Measurements from ENCODE around the gene WTAP. TPM values are rescaled to one million over a fixed set of nuclear protein-coding genes. Genes with fewer than 3 reads are reported as not detected.

WTAP gene
- total RNA-seq, 1 donor from 2014 or later, result 131 TPM

GRCh38 chr6:159758031-159759001 lies 31.0 kb downstream of the WTAP start:
- FAIRE-seq, result no peak
- DNase-seq (ENCODE audit: low spot score in 2 of 2), result no peak

- FAIRE-seq (no peak), DNase-seq (ENCODE audit: low spot score in 2 of 2) (no peak)
These were observed 32.3 kb downstream of the WTAP start for GRCh38 chr6:159759645-159760044.

GRCh38 chr6:159760602-159761057 lies 33.3 kb downstream of the WTAP start:
- DNase-seq (ENCODE audit: low spot score in 2 of 2), result no peak

GRCh38 chr6:159761129-159761872 lies 34.0 kb downstream of the WTAP start:
- peak; percentile 16 to 26 for DNase-seq (ENCODE audit: low spot score in 2 of 2)
- FAIRE-seq, result no peak

More at GRCh38 chr6:159760602-159761057, 33.3 kb downstream of the WTAP start:
- no peak for FAIRE-seq

GRCh38 chr6:159761873-159762680 lies 34.8 kb downstream of the WTAP start, which contains the start of gene ACAT2:
Gene ACAT2 (plus strand): TSS chr6:159762045. CDS start chr6:159762088, 43 bp downstream.
- DNase-seq (ENCODE audit: low spot score in 2 of 2), result peak; percentile 94 to 95
- FAIRE-seq, result no peak

- FAIRE-seq, result no peak
These were observed 35.5 kb downstream of the WTAP start for GRCh38 chr6:159762681-159763293.

GRCh38 chr6:159766906-159767305 lies 39.6 kb downstream of the WTAP start:
- DNase-seq (ENCODE audit: low spot score in 2 of 2), result no peak
- FAIRE-seq, result no peak

More at GRCh38 chr6:159762681-159763293, 35.5 kb downstream of the WTAP start:
- DNase-seq (ENCODE audit: low spot score in 2 of 2), result peak in 1 of 2 donors; percentile 41

- no peak for DNase-seq (ENCODE audit: low spot score in 2 of 2)
- FAIRE-seq, result no peak
These were observed 42.2 kb downstream of the WTAP start for GRCh38 chr6:159769470-159769869.

- FAIRE-seq, result no peak
- DNase-seq (ENCODE audit: low spot score in 2 of 2), result no peak
These were observed 44.9 kb downstream of the WTAP start for GRCh38 chr6:159772196-159772595.

- FAIRE-seq, result no peak
- no peak for DNase-seq (ENCODE audit: low spot score in 2 of 2)
These were observed 50.1 kb downstream of the WTAP start for GRCh38 chr6:159777240-159777904.

- FAIRE-seq (no peak), DNase-seq (ENCODE audit: low spot score in 2 of 2) (no peak)
These were observed 50.8 kb downstream of the WTAP start for GRCh38 chr6:159778131-159778530.

- FAIRE-seq, result no peak
- no peak for DNase-seq (ENCODE audit: low spot score in 2 of 2)
These were observed 51.3 kb downstream of the WTAP start for GRCh38 chr6:159778542-159779103.

- no peak for DNase-seq (ENCODE audit: low spot score in 2 of 2)
- FAIRE-seq, result no peak
These were observed 61.0 kb downstream of the WTAP start for GRCh38 chr6:159788276-159788675.

GRCh38 chr6:159788753-159789376 lies 61.6 kb downstream of the WTAP start:
- FAIRE-seq, result no peak
- DNase-seq (ENCODE audit: low spot score in 2 of 2), result no peak

GRCh38 chr6:159789377-159790148 lies 62.3 kb downstream of the WTAP start, which contains the start of gene TCP1:
Gene TCP1 (minus strand): TSS chr6:159789602. CDS start chr6:159789468, 134 bp downstream.
- FAIRE-seq (peak; percentile 86), DNase-seq (ENCODE audit: low spot score in 2 of 2) (peak; percentile 97 to 98)

- no peak for FAIRE-seq
- DNase-seq (ENCODE audit: low spot score in 2 of 2), result peak; percentile 84 to 85
These were observed 63.0 kb downstream of the WTAP start, which contains the start of gene MRPL18 for GRCh38 chr6:159790149-159790955. Gene MRPL18 (plus strand): TSS chr6:159790467. CDS start chr6:159790588, 121 bp downstream.

Data from frontal cortex (tissue), 4 donors.